ENCODE data around the gene KIAA1614. TPM values are rescaled to one million over a fixed set of nuclear protein-coding genes. Genes with fewer than 3 reads are reported as not detected.

Gene KIAA1614
- total RNA-seq, 6 experiments from 2014 or later = 2.9 to 4.7 (median 3.9) TPM

DNA sequence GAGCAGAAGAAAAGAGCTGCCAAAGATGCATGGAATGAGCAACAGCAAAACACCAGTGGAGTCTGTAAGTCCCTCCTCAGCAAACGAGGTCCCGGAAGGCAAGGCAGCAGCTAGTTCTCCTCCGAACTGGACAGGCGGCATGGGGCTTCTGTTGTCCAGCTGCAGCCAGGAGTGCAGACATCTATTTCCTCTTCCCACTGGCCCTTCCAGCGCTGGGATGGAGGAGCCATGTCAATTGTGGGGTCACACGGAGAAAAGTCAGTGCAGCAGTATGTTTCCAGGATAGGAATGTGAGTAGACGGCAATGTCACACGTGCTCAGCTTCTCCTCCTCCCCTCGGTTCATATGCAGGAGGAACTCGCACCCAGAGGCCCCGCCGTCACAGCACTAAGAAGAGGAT, 63.5 kb downstream of the KIAA1614 start:
- Mint-ChIP-seq H3K9me3 (no peaks in the 10 kb centered on the region), H3K4me3 (no peak overlapping the region), H3K27ac (no peak overlapping the region), H3K27me3 (ENCODE audit: insufficient read depth) (peaks cover 2% of the 10 kb centered on the region), H3K36me3 (ENCODE audit: low read depth) (peaks cover 30% of the 10 kb centered on the region), H3K4me1 (ENCODE audit: low read depth) (peaks cover 34% of the 10 kb centered on the region)
- TF ChIP-seq, protein P1, sequence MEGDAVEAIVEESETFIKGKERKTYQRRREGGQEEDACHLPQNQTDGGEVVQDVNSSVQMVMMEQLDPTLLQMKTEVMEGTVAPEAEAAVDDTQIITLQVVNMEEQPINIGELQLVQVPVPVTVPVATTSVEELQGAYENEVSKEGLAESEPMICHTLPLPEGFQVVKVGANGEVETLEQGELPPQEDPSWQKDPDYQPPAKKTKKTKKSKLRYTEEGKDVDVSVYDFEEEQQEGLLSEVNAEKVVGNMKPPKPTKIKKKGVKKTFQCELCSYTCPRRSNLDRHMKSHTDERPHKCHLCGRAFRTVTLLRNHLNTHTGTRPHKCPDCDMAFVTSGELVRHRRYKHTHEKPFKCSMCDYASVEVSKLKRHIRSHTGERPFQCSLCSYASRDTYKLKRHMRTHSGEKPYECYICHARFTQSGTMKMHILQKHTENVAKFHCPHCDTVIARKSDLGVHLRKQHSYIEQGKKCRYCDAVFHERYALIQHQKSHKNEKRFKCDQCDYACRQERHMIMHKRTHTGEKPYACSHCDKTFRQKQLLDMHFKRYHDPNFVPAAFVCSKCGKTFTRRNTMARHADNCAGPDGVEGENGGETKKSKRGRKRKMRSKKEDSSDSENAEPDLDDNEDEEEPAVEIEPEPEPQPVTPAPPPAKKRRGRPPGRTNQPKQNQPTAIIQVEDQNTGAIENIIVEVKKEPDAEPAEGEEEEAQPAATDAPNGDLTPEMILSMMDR (IDR thresholded peaks at IDR 0.05) = no peak
- no peak for DNase-seq

DNA sequence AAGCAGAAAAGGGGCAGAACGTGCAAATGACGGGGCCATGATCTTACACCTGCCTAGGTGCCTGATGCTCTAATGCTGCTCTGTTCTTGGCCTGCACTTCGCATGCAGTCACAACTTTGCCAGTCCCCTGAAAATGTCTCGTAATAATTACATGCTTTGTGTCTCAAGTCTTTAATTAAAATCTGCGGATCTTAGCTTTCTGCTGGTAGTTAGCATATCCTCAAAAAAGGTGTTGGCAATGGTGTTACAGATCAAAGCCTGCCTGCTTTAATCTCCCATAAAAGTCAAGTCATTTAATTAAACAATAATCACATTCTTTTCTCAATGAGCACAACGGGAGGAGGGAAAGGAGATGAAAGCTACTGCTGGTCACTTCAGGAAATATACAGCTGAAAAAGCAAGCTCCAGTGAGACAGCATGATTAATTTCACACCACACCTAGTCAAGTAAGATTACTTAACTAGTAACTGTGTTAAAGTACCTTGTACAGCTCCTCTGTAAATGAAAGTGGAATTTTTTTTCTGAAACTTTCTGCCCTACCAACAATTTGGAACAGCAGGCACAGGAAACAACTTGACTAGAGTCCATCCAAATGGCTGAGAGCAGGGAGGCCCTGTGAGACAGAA, 64.1 kb downstream of the KIAA1614 start:
- Mint-ChIP-seq H3K27ac (no peak overlapping the region), H3K36me3 (ENCODE audit: low read depth) (peaks cover 24% of the 10 kb centered on the region), H3K27me3 (ENCODE audit: insufficient read depth) (peaks cover 2% of the 10 kb centered on the region), H3K4me3 (no peak overlapping the region), H3K9me3 (no peaks in the 10 kb centered on the region), H3K4me1 (ENCODE audit: low read depth) (peaks cover 34% of the 10 kb centered on the region)
- DNase-seq = no peak
- TF ChIP-seq, protein P1 (IDR thresholded peaks at IDR 0.05) = no peak

DNA sequence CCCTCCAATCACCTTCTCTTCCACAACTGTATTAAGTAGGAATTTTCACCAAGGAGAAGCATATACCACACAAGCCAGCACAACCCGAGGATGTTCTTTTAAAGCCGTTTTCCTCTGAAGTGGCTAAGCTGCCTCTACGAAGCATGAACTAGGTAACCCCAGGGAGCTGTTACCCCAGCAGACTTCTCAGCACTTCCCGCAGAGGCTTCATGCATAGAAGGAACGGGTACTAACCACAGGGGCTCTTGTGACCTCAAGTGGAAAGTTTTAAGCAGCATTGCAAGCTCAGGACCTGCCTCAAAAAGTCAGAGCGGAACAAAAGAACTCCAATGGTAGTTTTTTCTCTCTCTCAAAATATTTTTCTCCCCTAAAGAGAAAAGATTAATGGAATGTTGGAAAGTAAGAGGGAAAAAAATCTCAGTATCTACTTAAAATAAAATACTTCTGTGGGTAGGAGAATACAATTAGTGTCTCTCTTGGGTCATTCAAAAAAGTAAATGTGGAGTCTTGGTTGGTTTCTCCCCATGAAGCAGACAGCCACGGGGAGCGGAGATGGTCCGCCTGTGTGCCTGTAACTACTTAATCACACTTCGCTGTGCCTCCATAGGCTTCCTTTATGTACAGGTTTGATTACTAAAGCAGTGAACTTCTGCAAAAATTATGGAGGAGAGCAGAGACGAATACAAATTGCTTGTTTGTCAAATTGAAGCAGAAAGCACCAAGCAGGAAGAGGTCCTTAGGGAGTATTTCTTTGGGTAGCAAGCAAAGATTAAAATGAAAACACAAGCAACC, 69.1 kb downstream of the KIAA1614 start:
- Mint-ChIP-seq H3K36me3 (ENCODE audit: low read depth) (peaks cover 8% of the 10 kb centered on the region), H3K27me3 (ENCODE audit: insufficient read depth) (no peaks in the 10 kb centered on the region), H3K9me3 (no peaks in the 10 kb centered on the region), H3K4me3 (no peak overlapping the region), H3K4me1 (ENCODE audit: low read depth) (peaks cover 17% of the 10 kb centered on the region), H3K27ac (no peak overlapping the region)
- no peak for DNase-seq
- TF ChIP-seq, protein P1 (IDR thresholded peaks at IDR 0.05) = no peak

DNA sequence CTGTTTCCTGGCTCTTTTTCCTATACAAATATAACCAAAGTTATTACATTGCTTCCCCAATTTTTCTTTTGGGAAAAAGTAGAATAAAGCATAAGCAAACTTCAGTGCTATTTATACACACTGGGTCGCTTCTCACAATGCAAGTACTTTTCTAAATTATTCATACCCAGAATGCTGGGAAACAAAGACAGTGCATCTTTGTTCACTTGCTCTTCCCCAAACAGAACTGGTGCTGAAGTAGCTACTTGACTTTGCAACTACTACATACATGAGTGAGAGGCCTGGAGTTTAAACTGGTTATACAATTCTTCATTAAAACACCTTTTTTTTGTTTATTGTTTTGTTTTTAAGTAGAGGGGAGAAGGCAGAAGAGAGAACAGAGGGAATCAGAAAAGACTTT, 69.7 kb downstream of the KIAA1614 start:
- DNase-seq = no peak
- Mint-ChIP-seq H3K36me3 (ENCODE audit: low read depth) (peaks cover 13% of the 10 kb centered on the region), H3K4me1 (ENCODE audit: low read depth) (peaks cover 17% of the 10 kb centered on the region), H3K27ac (no peak overlapping the region), H3K9me3 (no peaks in the 10 kb centered on the region), H3K27me3 (ENCODE audit: insufficient read depth) (no peaks in the 10 kb centered on the region), H3K4me3 (no peak overlapping the region)
- TF ChIP-seq, protein P1 (IDR thresholded peaks at IDR 0.05) = no peak

GRCh38 chr1:180988253-180988752, 75.6 kb downstream of the KIAA1614 start:
- no peaks in the 10 kb centered on the region for H3K4me1 Mint-ChIP-seq (ENCODE audit: low read depth)
- H3K36me3 Mint-ChIP-seq (ENCODE audit: low read depth) = peaks cover 30% of the 10 kb centered on the region
- no peaks in the 10 kb centered on the region for H3K27me3 Mint-ChIP-seq (ENCODE audit: insufficient read depth)
- no peak for DNase-seq
- TF ChIP-seq, protein P1 (IDR thresholded peaks at IDR 0.05) = no peak
- no peak overlapping the region for H3K4me3 Mint-ChIP-seq
- no peaks in the 10 kb centered on the region for H3K9me3 Mint-ChIP-seq
- no peak overlapping the region for H3K27ac Mint-ChIP-seq
